Umbilical cord (tissue), 2 donors: ENCODE data around the gene PRR20C. TPM values are rescaled to one million over a fixed set of nuclear protein-coding genes. Genes with fewer than 3 reads are reported as not detected.
"Not testable (repeated sequence)": the region's sequence is repeated elsewhere in the genome, so short reads cannot be mapped to it uniquely, and the experiment has no call there.

Experiments used
- DNase-seq: peaks from one replicate; pipeline ENCODE4 v3.0.0-alpha.2; 2015; ENCODE audit warnings: low spot score
- total RNA-seq: library from RNA; depleted of rRNA; stranded (reverse); fragments of >200 nt; gene quantifications from one replicate; pipeline ENCODE4 v1.2.3, GENCODE V29; 2014; ENCODE audit warnings: low replicate concordance; ENCODE audit not compliant: insufficient read depth

The PRR20C gene
- total RNA-seq, result not detected

- DNase-seq, result not testable (repeated sequence)
Measured at GRCh38 chr13:57153761-57154160, at the start of gene PRR20C. PRR20C (plus strand) TSS chr13:57154061; CDS start chr13:57154448, 387 bp downstream.

GRCh38 chr13:57114945-57115344 lies 38.9 kb upstream of the PRR20C start:
- DNase-seq, result no peak

- DNase-seq, result peak; percentile 80
Measured at GRCh38 chr13:57123681-57124080, 30.2 kb upstream of the PRR20C start.

GRCh38 chr13:57128909-57129308 lies 25.0 kb upstream of the PRR20C start:
- DNase-seq, result no peak

- no peak for DNase-seq
Measured at GRCh38 chr13:57136093-57136492, 17.8 kb upstream of the PRR20C start.

- no peak for DNase-seq
Measured at GRCh38 chr13:57137585-57137984, 16.3 kb upstream of the PRR20C start.

GRCh38 chr13:57138988-57139387 lies 14.9 kb upstream of the PRR20C start:
- DNase-seq, result no peak

GRCh38 chr13:57139781-57140180 lies 14.1 kb upstream of the PRR20C start:
- DNase-seq, result not testable (repeated sequence)

- not testable (repeated sequence) for DNase-seq
Measured at GRCh38 chr13:57140235-57140968, 13.5 kb upstream of the PRR20C start, which contains the start of gene PRR20A. PRR20A (plus strand) TSS chr13:57140918; CDS start chr13:57141305, 387 bp downstream.

GRCh38 chr13:57147188-57147587 lies 6.7 kb upstream of the PRR20C start, which contains the start of gene PRR20B:
PRR20B (plus strand) TSS chr13:57147488; CDS start chr13:57147875, 387 bp downstream.
- DNase-seq, result not testable (repeated sequence)

- DNase-seq, result not testable (repeated sequence)
Measured at GRCh38 chr13:57148106-57148505, 5.8 kb upstream of the PRR20C start.

GRCh38 chr13:57160332-57160731 lies 6.5 kb downstream of the PRR20C start, which contains the start of gene PRR20D:
PRR20D (plus strand) TSS chr13:57160632; CDS start chr13:57161019, 387 bp downstream.
- not testable (repeated sequence) for DNase-seq

- not testable (repeated sequence) for DNase-seq
Measured at GRCh38 chr13:57166897-57167296, 13.0 kb downstream of the PRR20C start, which contains the start of gene PRR20E. PRR20E (plus strand) TSS chr13:57167197; CDS start chr13:57167584, 387 bp downstream.

GRCh38 chr13:57191667-57192066 lies 37.8 kb downstream of the PRR20C start:
- no peak for DNase-seq

Other genes with a start within 250 kb of the PRR20C start
- gene PRR20A, start 13.1 kb upstream of the PRR20C start, total RNA-seq, result not detected
- not detected for gene PRR20B, start 6.6 kb upstream of the PRR20C start, total RNA-seq
- not detected for gene PRR20D, start 6.6 kb downstream of the PRR20C start, total RNA-seq
- not detected for gene PRR20E, start 13.1 kb downstream of the PRR20C start, total RNA-seq